IMR-90 (cell line): ENCODE data around the gene THRAP3. TPM values are rescaled to one million over a fixed set of nuclear protein-coding genes. Genes with fewer than 3 reads are reported as not detected.

Source experiments
- ATAC-seq: fragments of 200-7000 bp; cut with Tn5 transposase; 2 replicates; pipeline ENCODE4 v1.9.1; 2020; ENCODE audit warnings: low read depth, mild to moderate bottlenecking, moderate library complexity
- BruUV-seq: library from RNA; stranded (reverse); fragments of 400-500 nt; replicated peaks from 2 replicates; lab custom pipeline; 2021; lab: Mats Ljungman, UMichigan
- CTCF ChIA-PET: fragments of 300-600 bp; formaldehyde crosslinking; extraction: SDS; loops from one replicate; lab custom pipeline; 2021; ENCODE audit warnings: antibody characterized with exemption; lab: Yijun Ruan, JAX
- POLR2A ChIA-PET: fragments of 300-600 bp; sonication (Branson Sonifier 250); formaldehyde crosslinking; loops from one replicate; lab custom pipeline; 2022; ENCODE audit warnings: antibody characterized with exemption; ENCODE audit not compliant: unreplicated experiment; lab: Charles Lee
- DNase-seq: peaks from one replicate; pipeline ENCODE4 v3.0.0; 2013
- H2AFZ ChIP-seq: replicated peaks from 2 replicates; pipeline ENCODE3; 2013; ENCODE audit warnings: low read length, mild to moderate bottlenecking; ENCODE audit not compliant: poor library complexity
- H2AK5ac ChIP-seq: 2 replicates; pipeline ENCODE4 v1.6.1; 2013; ENCODE audit warnings: low read depth, low read length, inconsistent platforms
- H2AK9ac ChIP-seq: replicated peaks from 2 replicates; pipeline ENCODE3; 2013; ENCODE audit warnings: mild to moderate bottlenecking, low read depth, low read length, moderate library complexity; ENCODE audit not compliant: poor library complexity
- H2BK120ac ChIP-seq: 2 replicates; pipeline ENCODE4 v1.6.1; 2013; ENCODE audit warnings: low read depth, low read length, inconsistent platforms
- H2BK15ac ChIP-seq: 3 replicates; pipeline ENCODE4 v1.6.1; 2013; ENCODE audit warnings: low read depth, low read length, inconsistent platforms
- H2BK20ac ChIP-seq: 2 replicates; pipeline ENCODE4 v1.6.1; 2013; ENCODE audit warnings: low read depth, mild to moderate bottlenecking, inconsistent platforms, low read length, moderate library complexity
- H2BK5ac ChIP-seq: 2 replicates; pipeline ENCODE4 v1.6.1; 2013; ENCODE audit warnings: mild to moderate bottlenecking, low read depth, low read length, inconsistent platforms; ENCODE audit not compliant: poor library complexity, severe bottlenecking
- H3K14ac ChIP-seq: replicated peaks from 2 replicates; pipeline ENCODE4 v1.6.1; 2013; ENCODE audit warnings: low read depth, low read length, inconsistent platforms
- H3K18ac ChIP-seq: 2 replicates; pipeline ENCODE4 v1.6.1; 2013; ENCODE audit warnings: low read depth, low read length, control low read depth
- H3K23ac ChIP-seq: 2 replicates; pipeline ENCODE4 v1.6.1; 2013; ENCODE audit warnings: low read depth, low read length, inconsistent platforms
- H3K27ac ChIP-seq: 2 replicates; pipeline ENCODE4 v1.5.1; 2013; ENCODE audit warnings: mild to moderate bottlenecking, control low read depth, low read length; ENCODE audit not compliant: insufficient read depth
- H3K27me3 ChIP-seq: 2 replicates; pipeline ENCODE4 v1.6.1; 2013; ENCODE audit warnings: low read length; ENCODE audit not compliant: control insufficient read depth, insufficient read depth
- H3K36me3 ChIP-seq: 2 replicates; pipeline ENCODE4 v1.6.1; 2013; ENCODE audit warnings: low read length, mixed read lengths; ENCODE audit not compliant: control insufficient read depth, insufficient read depth
- H3K4ac ChIP-seq: 2 replicates; pipeline ENCODE4 v1.6.1; 2013; ENCODE audit warnings: low read depth, low read length, inconsistent platforms
- H3K4me1 ChIP-seq: 2 replicates; pipeline ENCODE4 v1.6.1; 2013; ENCODE audit warnings: low read length, mixed read lengths; ENCODE audit not compliant: control insufficient read depth, insufficient read depth
- H3K4me2 ChIP-seq: 2 replicates; pipeline ENCODE4 v1.6.1; 2013; ENCODE audit warnings: low read depth, mild to moderate bottlenecking, control low read depth, low read length, moderate library complexity
- H3K4me3 ChIP-seq: 2 replicates; pipeline ENCODE4 v1.5.1; 2013; ENCODE audit warnings: low read depth, mild to moderate bottlenecking, control low read depth, low read length, moderate library complexity; ENCODE audit not compliant: insufficient read depth
- H3K56ac ChIP-seq: 2 replicates; pipeline ENCODE4 v1.6.1; 2013; ENCODE audit warnings: low read length, inconsistent platforms; ENCODE audit not compliant: insufficient read depth; ENCODE audit errors: extremely low read depth
- H3K79me1 ChIP-seq, 2 experiments: 2 replicates each; pipeline ENCODE4 v1.6.1; 2013; ENCODE audit warnings: low read length in 2 of 2, inconsistent platforms in 1 of 2, low read depth in 1 of 2
- H3K9ac ChIP-seq: 2 replicates; pipeline ENCODE4 v1.6.1; 2013; ENCODE audit warnings: low read depth, low read length, control low read depth
- H3K9me1 ChIP-seq: 2 replicates; pipeline ENCODE4 v1.6.1; 2013; ENCODE audit warnings: low read length, inconsistent platforms; ENCODE audit not compliant: insufficient read depth
- H3K9me3 ChIP-seq: 2 replicates; pipeline ENCODE4 v1.6.1; 2013; ENCODE audit warnings: low read length; ENCODE audit not compliant: control insufficient read depth, insufficient read depth
- H4K20me1 ChIP-seq: 2 replicates; pipeline ENCODE4 v1.6.1; 2013; ENCODE audit warnings: low read length, inconsistent platforms; ENCODE audit not compliant: insufficient read depth
- H4K5ac ChIP-seq: 2 replicates; pipeline ENCODE4 v1.6.1; 2013; ENCODE audit warnings: mild to moderate bottlenecking, low read depth, low read length, control low read depth
- H4K8ac ChIP-seq, 2 experiments: 2 replicates each; pipeline ENCODE4 v1.6.1; 2013; ENCODE audit warnings: low read depth in 2 of 2, low read length in 2 of 2, control low read depth in 1 of 2, inconsistent platforms in 1 of 2
- H4K91ac ChIP-seq: 2 replicates; pipeline ENCODE4 v1.6.1; 2013; ENCODE audit warnings: low read depth, low read length, inconsistent platforms; ENCODE audit not compliant: insufficient read depth
- BHLHE40 ChIP-seq: fragments of 150-350 bp; IDR thresholded peaks from 2 replicates; pipeline ENCODE4 v1.6.1; 2016; ENCODE audit warnings: mild to moderate bottlenecking, low read depth, low read length
- CEBPB ChIP-seq: IDR thresholded peaks from 2 replicates; pipeline ENCODE4 v1.6.1; 2012; ENCODE audit warnings: low read depth, low read length, improper control_type of control experiment
- CHD1 ChIP-seq: IDR thresholded peaks from 2 replicates; pipeline ENCODE4 v1.6.1; 2012; ENCODE audit warnings: low read depth, low read length, improper control_type of control experiment
- CTCF ChIP-seq: conservative IDR thresholded peaks from 2 replicates; pipeline ENCODE4 v1.5.1; 2012; ENCODE audit warnings: mild to moderate bottlenecking, low read depth, low read length, improper control_type of control experiment
- ELK1 ChIP-seq: fragments of 150-350 bp; IDR thresholded peaks from 2 replicates; pipeline ENCODE4 v1.6.1; 2016; ENCODE audit warnings: low read depth, mild to moderate bottlenecking, low read length, moderate library complexity, borderline replicate concordance
- FOS ChIP-seq: fragments of 150-350 bp; IDR thresholded peaks from 2 replicates; pipeline ENCODE4 v1.6.1; 2016; ENCODE audit warnings: low read depth, low read length
- MAFK ChIP-seq: IDR thresholded peaks from 2 replicates; pipeline ENCODE4 v1.6.1; 2012; ENCODE audit warnings: low read depth, low read length, improper control_type of control experiment
- MAZ ChIP-seq: IDR thresholded peaks from 2 replicates; pipeline ENCODE4 v1.6.1; 2012; ENCODE audit warnings: low read depth, mild to moderate bottlenecking, low read length, improper control_type of control experiment, moderate library complexity, borderline replicate concordance
- MXI1 ChIP-seq: IDR thresholded peaks from 2 replicates; pipeline ENCODE4 v1.6.1; 2012; ENCODE audit warnings: low read depth, mild to moderate bottlenecking, low read length, moderate library complexity, borderline replicate concordance
- NFE2L2 ChIP-seq: fragments of 150-350 bp; IDR thresholded peaks from 2 replicates; pipeline ENCODE4 v1.6.1; 2016; ENCODE audit warnings: low read depth, mild to moderate bottlenecking, low read length
- POLR2A ChIP-seq: IDR thresholded peaks from 2 replicates; pipeline ENCODE4 v1.6.1; 2012; ENCODE audit warnings: mild to moderate bottlenecking, low read depth, low read length
- RAD21 ChIP-seq: IDR thresholded peaks from 2 replicates; pipeline ENCODE4 v1.6.1; 2012; ENCODE audit warnings: low read length, improper control_type of control experiment
- RCOR1 ChIP-seq: IDR thresholded peaks from 2 replicates; pipeline ENCODE4 v1.6.1; 2012; ENCODE audit warnings: mild to moderate bottlenecking, low read length, improper control_type of control experiment; ENCODE audit not compliant: insufficient replicate concordance
- RFX5 ChIP-seq: IDR thresholded peaks from 2 replicates; pipeline ENCODE4 v1.8.0; 2012; ENCODE audit warnings: low read depth, mild to moderate bottlenecking, low read length, moderate library complexity
- SMC3 ChIP-seq: fragments of 150-350 bp; IDR thresholded peaks from 2 replicates; pipeline ENCODE4 v1.6.1; 2016; ENCODE audit warnings: low read depth, mild to moderate bottlenecking, antibody characterized with exemption, low read length, moderate library complexity
- WGBS, 2 experiments: methylation state at CpG; one replicate each; pipeline versions ENCODE4 v1.1.5 to v1.1.7; 2013; ENCODE audit warnings: missing lambda C conversion rate in 2 of 2; ENCODE audit not compliant: insufficient read length in 1 of 2; ENCODE audit errors: extremely low coverage in 2 of 2; 5-methylcytosine and 5-hydroxymethylcytosine counted together
- dilution Hi-C: fragments of 300-500 bp; cut with HindIII; formaldehyde crosslinking; loops from one replicate; pipeline ENCODE4 v1.14.3; 2018; ENCODE audit warnings: low sequenced_read_pairs; ENCODE audit not compliant: unreplicated experiment
- in situ Hi-C: fragments of 300-500 bp; cut with MboI; formaldehyde crosslinking; loops from 3 replicates; pipeline ENCODE4 v1.14.3; 2019; ENCODE audit warnings: low sequenced_read_pairs, inconsistent platforms, mixed read lengths
- intact Hi-C: fragments of 100-400 bp; cut with micrococcal nuclease; formaldehyde crosslinking; loops from 2 replicates; pipeline ENCODE4 v1.10.0; 2022
- polyA plus RNA-seq, 3 experiments: library from polyadenylated mRNA; depleted of rRNA; stranded (reverse); fragments of >200 nt; gene quantifications; 2 replicates each; pipeline ENCODE4 v1.2.3, GENCODE V29; 2012; ENCODE audit warnings: low replicate concordance in 1 of 3
- total RNA-seq: library from RNA; depleted of rRNA; stranded (reverse); fragments of >200 nt; gene quantifications from 2 replicates; pipeline ENCODE4 v1.2.3, GENCODE V29; 2012
- TF ChIP-seq, protein P1 (sequence below): fragments of 150-350 bp; IDR thresholded peaks from 2 replicates; pipeline ENCODE4 v1.6.1; 2017; ENCODE audit warnings: mild to moderate bottlenecking, antibody characterized with exemption, low read length, low read depth

THRAP3 gene
- total and polyA plus RNA-seq, 2 of the 4 experiments (the other 2 are of a cell fraction), result 60.6 to 66.5 TPM

- TF ChIP-seq, protein P1, sequence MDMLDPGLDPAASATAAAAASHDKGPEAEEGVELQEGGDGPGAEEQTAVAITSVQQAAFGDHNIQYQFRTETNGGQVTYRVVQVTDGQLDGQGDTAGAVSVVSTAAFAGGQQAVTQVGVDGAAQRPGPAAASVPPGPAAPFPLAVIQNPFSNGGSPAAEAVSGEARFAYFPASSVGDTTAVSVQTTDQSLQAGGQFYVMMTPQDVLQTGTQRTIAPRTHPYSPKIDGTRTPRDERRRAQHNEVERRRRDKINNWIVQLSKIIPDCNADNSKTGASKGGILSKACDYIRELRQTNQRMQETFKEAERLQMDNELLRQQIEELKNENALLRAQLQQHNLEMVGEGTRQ, result no peak
- no peak for TF ChIP-seq MXI1
- no peak for TF ChIP-seq RAD21
- TF ChIP-seq SMC3, result no peak
- TF ChIP-seq RFX5, result no peak
- TF ChIP-seq FOS, result no peak
- TF ChIP-seq NFE2L2, result no peak
- TF ChIP-seq RCOR1, result no peak
- no peak for TF ChIP-seq CEBPB
- no peak for TF ChIP-seq BHLHE40
- no peak for TF ChIP-seq CHD1
- TF ChIP-seq CTCF, result no peak
- no peak for TF ChIP-seq ELK1
- no peak for TF ChIP-seq MAFK
- TF ChIP-seq MAZ, result no peak
- TF ChIP-seq POLR2A, result no peak
- Histone ChIP-seq H3K56ac (no peak overlapping the region), H3K36me3 (no peaks in the 10 kb centered on the region), H2BK20ac (no peak overlapping the region), H2AK9ac (no peak overlapping the region), H3K79me1 (no peaks in the 10 kb centered on the region), H4K91ac (no peak overlapping the region), H4K5ac (no peak overlapping the region), H3K9me3 (no peaks in the 10 kb centered on the region), H3K14ac (no peak overlapping the region), H2AFZ (no peak overlapping the region), H2BK120ac (no peak overlapping the region), H4K20me1 (no peaks in the 10 kb centered on the region), H4K8ac (no peak overlapping the region), H2AK5ac (no peak overlapping the region), H3K4ac (no peak overlapping the region), H3K4me3 (no peak overlapping the region), H2BK5ac (no peak overlapping the region), H3K27ac (no peak overlapping the region), H3K4me1 (no peaks in the 10 kb centered on the region; the same call in 1 of the 2 replicates), H2BK15ac (no peak overlapping the region), H3K23ac (no peak overlapping the region), H3K18ac (no peak overlapping the region), H3K27me3 (no peaks in the 10 kb centered on the region), H3K9ac (no peak overlapping the region), H3K9me1 (no peaks in the 10 kb centered on the region), H3K4me2 (no peak overlapping the region)
- in situ Hi-C loops (no loop called here), intact Hi-C loops (loop anchor here (10.0 kb wide), 1 partner anchor 107 kb away; no protein-coding TSS in a partner anchor), dilution Hi-C loops (no loop called here)
- WGBS, 2 experiments, result no CpG with 5 or more reads among the region's 3 CpGs
- no TSS peak for BruUV-seq
- DNase-seq, result no peak
- CTCF ChIA-PET, result interaction anchor here (0.6 to 1.6 kb wide), 5 partner anchors 13 to 113 kb away, joined by 3 to 7 read pairs (median 4); partner anchors contain the start of genes THRAP3 and TRAPPC3
- POLR2A ChIA-PET, result no interaction called here
- no peak for ATAC-seq
Observed at GRCh38 chr1:36211307-36211706, 12.9 kb upstream of the THRAP3 start.
